ENCODE results near the gene CDH24. TPM values are rescaled to one million over a fixed set of nuclear protein-coding genes. Genes with fewer than 3 reads are reported as not detected.

CDH24 gene
- total RNA-seq, 4 donors from 2014 or later: 3.0 to 4.9 (median 3.9) TPM

DNA sequence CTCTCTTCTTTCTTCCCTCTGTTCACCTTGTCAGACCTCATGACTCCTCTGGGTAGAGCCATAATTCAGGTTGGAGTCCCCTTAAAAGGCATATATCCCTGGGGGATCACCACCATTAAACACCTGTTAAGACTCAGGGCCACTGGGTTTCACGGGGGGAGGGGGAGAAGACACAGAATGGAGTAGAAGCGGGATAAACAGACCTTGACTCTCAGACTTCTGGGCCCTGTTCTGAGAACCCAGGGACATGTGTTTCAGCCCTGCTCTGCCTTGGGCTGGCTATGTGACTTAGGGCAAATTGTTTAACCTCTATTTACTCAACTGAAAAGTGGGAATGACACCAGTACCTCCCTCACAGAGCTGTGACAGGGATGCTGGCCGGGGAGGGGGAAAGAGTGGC, 4.6 kb downstream of the CDH24 start:
- H3K4me3 ChIP-seq (ENCODE audit: low read depth, poor library complexity, severe bottlenecking): no peak overlapping the region
- TF ChIP-seq, protein P1, sequence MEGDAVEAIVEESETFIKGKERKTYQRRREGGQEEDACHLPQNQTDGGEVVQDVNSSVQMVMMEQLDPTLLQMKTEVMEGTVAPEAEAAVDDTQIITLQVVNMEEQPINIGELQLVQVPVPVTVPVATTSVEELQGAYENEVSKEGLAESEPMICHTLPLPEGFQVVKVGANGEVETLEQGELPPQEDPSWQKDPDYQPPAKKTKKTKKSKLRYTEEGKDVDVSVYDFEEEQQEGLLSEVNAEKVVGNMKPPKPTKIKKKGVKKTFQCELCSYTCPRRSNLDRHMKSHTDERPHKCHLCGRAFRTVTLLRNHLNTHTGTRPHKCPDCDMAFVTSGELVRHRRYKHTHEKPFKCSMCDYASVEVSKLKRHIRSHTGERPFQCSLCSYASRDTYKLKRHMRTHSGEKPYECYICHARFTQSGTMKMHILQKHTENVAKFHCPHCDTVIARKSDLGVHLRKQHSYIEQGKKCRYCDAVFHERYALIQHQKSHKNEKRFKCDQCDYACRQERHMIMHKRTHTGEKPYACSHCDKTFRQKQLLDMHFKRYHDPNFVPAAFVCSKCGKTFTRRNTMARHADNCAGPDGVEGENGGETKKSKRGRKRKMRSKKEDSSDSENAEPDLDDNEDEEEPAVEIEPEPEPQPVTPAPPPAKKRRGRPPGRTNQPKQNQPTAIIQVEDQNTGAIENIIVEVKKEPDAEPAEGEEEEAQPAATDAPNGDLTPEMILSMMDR (IDR thresholded peaks at IDR 0.05): no peak
- no peak for TF ChIP-seq POLR2A (IDR thresholded peaks at IDR 0.05)
- DNase-seq (ENCODE audit: low spot score in 2 of 2): peak in 1 of 2 donors; percentile 45
- intact Hi-C loops (cut with DNase I; ENCODE audit: low total_unique reads): no loop called here
- 73 to 80% methylated on average over 3 of the region's 3 CpGs for WGBS, 2 donors

DNA sequence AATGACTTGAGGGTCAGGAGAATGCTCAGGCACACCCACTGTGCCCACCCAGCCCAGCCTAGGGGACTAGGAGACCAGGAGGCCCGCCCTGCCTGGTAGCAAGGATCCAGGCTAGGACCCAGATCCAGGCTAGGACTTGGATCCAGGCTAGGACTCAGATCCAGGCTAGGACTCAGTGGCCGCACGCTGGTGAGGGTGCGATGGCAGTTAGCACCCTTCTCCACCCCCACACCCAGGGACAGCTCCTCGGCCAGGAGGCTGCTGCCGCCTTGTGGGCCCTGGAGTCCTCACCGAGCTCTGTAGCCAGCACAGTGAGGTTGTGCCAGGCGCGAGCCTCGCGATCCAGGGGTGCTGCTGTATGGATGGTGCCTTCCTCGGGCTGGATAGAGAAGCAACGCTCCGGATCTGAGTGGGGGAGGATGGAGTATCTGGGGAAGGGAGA, 5.1 kb downstream of the CDH24 start:
- intact Hi-C loops (cut with DNase I; ENCODE audit: low total_unique reads): no loop called here
- DNase-seq (ENCODE audit: low spot score in 2 of 2): no peak
- 33 to 43% methylated on average over 5 to 10 of the region's 14 CpGs for WGBS, 2 donors

DNA sequence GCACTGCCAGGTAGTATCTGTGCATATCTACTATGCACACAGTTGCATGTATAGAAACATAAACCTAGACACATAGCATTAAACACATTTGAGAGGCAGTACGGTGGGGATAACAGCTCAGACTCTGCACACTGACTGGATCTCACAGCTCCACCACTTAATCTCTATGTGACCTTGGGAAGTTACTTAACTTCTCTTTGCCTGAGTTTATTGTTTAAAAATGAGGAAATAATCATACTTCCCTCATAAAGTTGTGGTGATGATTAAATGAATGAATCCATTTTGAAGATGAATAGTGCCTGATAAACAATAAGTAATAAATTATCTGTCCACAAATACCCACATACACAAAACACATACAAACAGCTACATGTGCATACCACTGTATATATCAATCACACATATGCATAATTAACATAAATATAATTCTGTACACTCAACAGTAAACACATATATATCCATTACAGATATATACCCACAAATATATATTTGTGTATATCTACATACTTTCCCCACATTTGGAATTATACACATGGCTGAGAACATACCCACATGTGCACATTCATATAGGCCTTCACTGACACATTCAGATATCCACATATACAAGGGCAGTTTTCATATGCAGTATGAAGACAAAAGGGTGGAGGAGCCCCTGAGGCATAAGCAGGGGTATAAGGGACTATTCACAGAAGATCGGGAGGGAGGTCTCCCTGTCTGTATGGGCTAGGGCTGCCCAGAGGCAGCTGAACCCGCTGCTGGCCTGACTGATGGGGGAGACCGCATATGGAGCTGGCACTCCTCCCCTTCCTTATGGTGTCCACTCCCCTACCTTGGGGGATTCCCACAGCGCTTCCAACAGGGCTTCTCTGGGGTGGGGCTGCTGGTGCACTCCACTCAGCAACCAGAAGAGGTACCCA, 5.9 kb downstream of the CDH24 start:
- DNase-seq (ENCODE audit: low spot score in 2 of 2): no peak
- intact Hi-C loops (cut with DNase I; ENCODE audit: low total_unique reads): no loop called here
- TF ChIP-seq, protein P1 (IDR thresholded peaks at IDR 0.05): no peak
- TF ChIP-seq POLR2A (IDR thresholded peaks at IDR 0.05): no peak
- no peak overlapping the region for H3K4me3 ChIP-seq (ENCODE audit: low read depth, poor library complexity, severe bottlenecking)
- WGBS, 2 donors: 71 to 79% methylated on average over 5 of the region's 5 CpGs

More for the DNA sequence above, 5.1 kb downstream of the CDH24 start:
- H3K4me3 ChIP-seq (ENCODE audit: low read depth, poor library complexity, severe bottlenecking): no peak overlapping the region
- TF ChIP-seq, protein P1 (IDR thresholded peaks at IDR 0.05): no peak

DNA sequence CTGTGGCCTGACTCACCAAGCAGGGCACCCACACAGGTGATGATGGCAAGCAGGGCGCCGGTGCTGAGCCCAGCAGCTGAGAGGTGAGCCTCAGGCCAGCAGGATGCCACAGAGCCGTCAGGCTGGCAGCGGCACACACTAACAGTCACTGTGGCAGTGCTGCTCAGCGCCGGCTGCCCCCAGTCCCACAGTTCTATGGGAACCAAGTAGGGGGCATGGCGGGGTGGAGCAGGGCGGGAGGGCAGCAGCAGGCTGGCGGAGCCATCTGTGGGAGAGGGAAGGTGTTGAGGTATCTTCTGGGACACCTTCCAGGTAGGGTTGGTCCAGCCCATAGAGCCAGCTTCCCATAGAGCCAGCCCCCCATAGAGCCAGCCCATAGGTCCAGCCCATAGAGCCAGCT, 8.3 kb downstream of the CDH24 start:
- DNase-seq (ENCODE audit: low spot score in 2 of 2): no peak
- intact Hi-C loops (cut with DNase I; ENCODE audit: low total_unique reads): no loop called here
- no peak overlapping the region for H3K4me3 ChIP-seq (ENCODE audit: low read depth, poor library complexity, severe bottlenecking)
- 92 to 95% methylated on average over 9 of the region's 9 CpGs for WGBS, 2 donors
- TF ChIP-seq POLR2A (IDR thresholded peaks at IDR 0.05): no peak
- TF ChIP-seq, protein P1 (IDR thresholded peaks at IDR 0.05): no peak

DNA sequence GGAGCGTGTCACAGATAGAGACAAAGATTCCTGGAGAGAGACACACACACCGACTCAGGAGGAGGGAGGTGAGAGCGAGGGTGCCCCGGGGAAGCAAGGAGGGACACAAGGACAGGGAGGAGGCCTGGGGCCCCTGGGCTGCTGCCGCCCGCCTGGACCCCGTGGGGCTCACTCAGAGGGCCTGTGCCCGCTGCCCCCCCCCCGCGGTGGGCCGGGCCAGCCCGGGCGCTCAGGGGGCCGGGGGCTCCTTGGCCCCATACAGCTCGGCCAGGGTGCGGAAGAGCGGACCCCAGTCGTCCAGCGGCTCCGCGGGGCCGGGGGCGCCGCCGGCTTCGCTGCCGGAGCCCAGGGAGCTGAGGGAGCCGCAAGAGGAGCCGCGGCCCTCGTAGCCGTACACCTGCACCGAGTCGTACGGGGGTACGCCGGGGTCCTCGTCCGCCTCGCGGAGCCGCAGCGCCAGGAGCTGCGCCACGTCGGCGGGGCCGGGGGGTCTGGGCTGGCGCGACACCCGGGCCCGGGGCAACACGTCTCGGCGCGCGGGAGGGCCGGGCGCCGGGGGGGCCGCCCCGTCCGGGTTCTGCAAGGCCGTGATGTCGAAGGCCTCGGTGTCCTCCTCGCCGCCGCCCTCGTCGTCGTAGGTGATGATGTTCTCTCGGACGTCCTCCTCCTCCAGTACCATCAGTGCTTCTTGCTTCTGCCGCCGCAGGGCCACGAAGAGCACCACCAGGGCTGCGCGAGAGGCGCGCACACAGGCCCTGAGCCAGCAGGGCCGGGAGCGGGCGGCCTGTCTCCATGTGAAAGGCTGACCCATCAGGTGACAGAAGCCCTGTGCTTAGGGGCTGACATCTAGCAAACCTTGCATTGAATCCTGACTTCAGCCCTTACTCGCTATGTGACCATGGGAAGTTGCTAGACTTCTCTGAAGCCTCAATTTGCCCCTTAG, 9.3 kb downstream of the CDH24 start:
- 82 to 86% methylated on average over 37 to 63 of the region's 85 CpGs for WGBS, 2 donors
- intact Hi-C loops (cut with DNase I; ENCODE audit: low total_unique reads): no loop called here
- DNase-seq (ENCODE audit: low spot score in 2 of 2): no peak

More for the DNA sequence above, 9.3 kb downstream of the CDH24 start:
- no peak for TF ChIP-seq POLR2A (IDR thresholded peaks at IDR 0.05)
- no peak overlapping the region for H3K4me3 ChIP-seq (ENCODE audit: low read depth, poor library complexity, severe bottlenecking)

Data from lower leg skin (tissue), 4 donors.